Measurements from ENCODE around the gene ZSCAN31.
A peak's percentile ranks its signal among the peaks of the same experiment; 100 is the strongest.
"Not testable (repeated sequence)": the region's sequence is repeated elsewhere in the genome, so short reads cannot be mapped to it uniquely, and the experiment has no call there.

The ZSCAN31 gene

GRCh38 chr6:28351493-28351925, 15.6 kb upstream of the ZSCAN31 start:
- DNase-seq: no peak

- DNase-seq: no peak
These were observed 15.1 kb upstream of the ZSCAN31 start for GRCh38 chr6:28351087-28351486.

- DNase-seq: peak; percentile 88
These were observed 14.2 kb upstream of the ZSCAN31 start, which contains the start of gene ZKSCAN3 for GRCh38 chr6:28349892-28350737. Gene ZKSCAN3, plus strand, starts transcription at chr6:28349947. Its CDS starts 9,640 bp downstream, at chr6:28359587.

GRCh38 chr6:28349344-28349891, 13.5 kb upstream of the ZSCAN31 start:
- no peak for DNase-seq

DNA sequence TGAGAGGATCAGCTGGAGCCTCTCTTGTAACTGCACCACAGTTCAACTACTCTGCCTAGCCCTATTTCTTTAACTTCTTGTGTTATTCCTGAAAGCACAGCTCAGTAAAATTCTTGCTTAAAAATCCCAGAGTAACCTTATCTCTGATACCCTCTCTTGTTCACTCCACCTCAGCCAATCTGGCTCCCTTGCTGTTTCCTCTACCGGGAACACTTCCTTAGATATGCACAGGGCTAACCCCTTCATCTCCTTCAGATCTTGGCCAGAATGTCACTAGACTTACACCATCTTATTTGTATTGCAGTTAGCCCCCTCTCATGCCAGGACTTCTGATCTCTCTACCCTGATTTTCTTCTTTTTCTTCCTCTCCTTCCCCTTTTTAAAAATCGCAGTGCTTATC, 11.2 kb upstream of the ZSCAN31 start:
- no peak for DNase-seq

DNA sequence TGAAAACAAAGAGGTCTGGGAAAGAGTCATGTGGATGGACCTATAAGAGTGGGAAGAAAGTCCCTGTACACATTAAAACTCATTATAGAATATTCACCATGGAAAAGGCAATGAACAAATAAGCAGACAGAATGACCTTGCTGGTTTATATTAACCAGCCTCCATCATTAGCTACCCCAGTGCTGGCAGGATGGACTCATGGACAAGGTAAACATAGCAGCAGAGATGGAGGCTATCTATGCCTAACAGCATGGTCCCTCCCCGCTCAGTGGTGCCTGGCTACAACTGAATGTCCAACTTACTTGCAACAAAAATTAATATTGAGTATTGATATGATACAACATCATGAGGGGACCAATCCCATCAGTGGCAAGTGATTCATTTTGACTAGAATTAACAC, 9.3 kb upstream of the ZSCAN31 start:
- no peak for DNase-seq

DNA sequence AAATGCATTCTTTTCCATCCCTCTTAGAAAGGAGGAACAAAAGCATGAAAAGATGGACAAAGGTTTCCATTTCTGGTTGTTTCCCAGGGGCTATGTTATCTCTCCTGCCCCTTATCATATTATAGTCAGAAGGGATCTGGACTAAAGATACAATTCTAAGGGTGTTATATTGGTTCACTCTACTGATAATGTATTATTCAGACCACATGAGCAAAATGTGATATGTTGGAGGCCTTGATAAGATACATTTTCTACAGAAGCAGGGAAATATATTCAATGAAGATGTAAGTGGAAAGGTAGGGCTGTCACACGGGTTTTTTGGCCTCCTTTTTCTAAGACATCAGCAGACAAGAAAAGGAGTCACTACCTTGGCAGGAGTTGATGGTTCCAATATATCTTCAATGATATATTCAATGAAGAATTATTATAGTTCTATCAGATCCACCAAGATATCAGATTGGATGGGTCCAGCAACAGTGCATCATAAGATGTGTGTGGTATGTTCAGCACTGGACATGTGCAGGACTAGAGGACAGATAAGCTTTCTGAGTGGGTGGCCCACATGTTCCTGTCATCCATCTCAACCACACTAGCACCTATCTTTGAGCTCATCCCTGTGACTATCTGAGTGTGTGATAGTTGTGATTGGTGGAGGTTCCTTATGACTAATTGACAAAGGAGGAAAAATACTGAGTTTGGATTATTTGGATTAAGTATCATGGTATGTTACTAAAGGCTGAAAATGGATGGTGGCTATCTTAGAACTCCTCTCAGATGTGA, 8.1 kb upstream of the ZSCAN31 start:
- DNase-seq: no peak

DNA sequence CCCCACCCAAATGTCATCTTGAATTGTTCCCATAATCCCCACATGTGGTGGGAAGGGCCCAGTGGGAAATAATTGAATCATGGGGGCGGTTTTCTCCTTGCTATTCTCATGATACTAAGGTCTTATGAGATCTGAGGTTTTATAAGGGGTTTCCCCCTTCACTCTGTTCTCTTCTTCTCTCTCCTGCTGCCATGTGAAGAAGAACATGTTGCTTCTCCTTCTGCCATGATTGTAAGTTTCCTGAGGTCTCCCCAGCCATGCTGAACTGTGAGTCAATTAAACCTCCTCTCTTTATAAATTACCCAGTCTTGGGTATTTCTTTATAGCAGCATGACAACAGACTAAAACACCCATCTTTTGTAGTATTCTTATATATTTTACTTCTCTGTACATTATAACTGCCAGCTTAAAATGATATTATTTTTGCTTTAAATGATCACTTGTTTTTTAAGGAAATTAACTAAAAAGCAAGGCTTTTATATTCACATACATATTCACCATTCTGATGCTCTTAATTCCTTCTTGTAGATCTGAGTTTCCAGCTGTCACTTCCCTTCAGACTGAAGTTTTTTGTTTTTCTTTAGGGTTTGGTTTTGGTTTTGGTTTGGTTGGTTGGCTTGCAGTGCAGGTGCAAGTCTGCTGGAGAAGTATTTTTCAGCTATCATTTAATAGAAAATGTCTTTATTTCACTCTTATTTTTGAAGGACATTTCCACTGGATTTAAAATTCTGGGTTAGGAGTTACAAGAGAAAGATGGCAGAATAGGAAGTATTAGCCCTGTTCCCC, 4.6 kb upstream of the ZSCAN31 start:
- no peak for DNase-seq

DNA sequence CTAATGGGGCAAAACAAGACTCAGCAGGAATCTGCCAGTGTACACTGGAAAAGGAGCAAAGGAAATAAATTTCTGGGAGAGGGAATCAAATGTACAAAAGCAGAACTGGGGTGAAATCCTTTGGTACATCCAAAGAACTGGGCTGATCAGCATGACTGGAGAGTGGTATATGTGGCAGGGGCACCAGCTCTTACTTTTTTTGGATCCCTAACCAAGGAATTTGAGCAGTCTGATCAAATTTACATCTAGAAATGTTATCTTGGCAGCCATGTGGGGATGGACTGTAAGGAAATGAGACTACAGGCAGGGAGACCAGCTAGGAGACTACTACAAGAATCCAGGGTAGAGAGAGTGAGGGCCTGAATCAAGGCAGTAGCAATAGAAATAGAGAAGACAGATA, 1.2 kb upstream of the ZSCAN31 start:
- no peak for DNase-seq

DNA sequence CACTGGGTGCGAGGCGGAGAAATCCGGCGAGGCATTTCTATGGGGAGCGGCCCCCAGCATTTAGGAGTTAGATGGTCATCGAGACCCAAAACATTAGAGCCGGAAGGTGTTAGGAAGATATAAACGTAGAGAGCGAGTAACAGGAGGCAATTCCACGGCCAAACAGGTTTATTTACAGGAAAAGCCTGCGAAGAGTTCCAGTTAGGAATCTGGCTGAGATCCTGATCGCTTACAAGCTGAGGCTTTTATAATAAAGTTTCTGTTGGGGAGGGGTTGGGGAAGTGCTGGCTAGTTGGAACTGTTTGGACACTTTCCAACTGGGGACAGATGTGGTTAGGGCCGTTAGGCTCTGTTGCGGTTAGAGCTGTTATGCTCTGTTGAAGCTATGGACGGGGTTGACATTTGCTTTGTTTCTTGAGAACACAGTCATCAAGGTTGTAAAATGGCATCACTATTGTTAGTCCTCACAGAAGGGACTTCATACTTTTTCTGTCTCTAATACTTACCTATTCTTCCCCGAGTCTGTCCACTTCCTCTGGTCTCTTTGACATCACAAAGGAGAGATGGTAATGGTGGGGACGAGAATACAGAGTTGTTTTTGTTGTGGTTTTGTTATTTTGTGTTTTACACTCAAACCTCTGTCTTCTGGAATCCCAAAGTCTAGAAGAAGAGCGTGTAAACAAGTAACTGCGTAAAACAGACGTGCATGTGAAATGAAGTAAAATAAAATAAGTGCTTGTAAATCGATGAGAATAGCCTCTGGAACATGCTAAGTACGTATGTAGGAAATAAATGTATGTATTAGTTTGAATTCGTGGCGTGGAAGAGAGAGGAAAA, 554 bp upstream of the ZSCAN31 start:
- peak; percentile 7 for DNase-seq

DNA sequence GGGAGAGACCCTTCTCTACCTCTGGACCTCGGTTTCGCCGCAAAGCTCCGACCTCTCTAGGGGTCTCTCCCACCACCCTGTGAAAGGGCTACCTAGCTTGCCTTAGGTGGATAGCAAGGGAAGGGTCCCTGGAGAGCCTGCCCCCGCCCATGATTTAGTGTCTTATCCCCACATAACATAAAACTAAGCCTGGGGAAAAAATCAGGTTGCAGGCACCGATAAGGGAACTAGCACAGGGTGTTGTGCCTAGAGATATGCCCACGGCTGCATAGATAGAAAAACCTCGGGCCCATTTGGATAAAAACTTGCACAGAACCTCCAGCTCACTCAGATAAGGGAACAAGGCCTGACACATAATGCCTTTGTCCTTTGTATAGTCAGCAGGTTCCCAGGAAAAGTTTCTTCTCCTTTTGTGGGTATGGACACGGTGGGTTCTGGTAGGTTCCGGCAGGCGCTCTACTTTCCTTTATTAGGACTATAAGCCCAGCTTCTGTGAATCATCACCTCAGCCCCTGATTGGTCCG, 846 bp downstream of the ZSCAN31 start:
- no peak for DNase-seq

DNA sequence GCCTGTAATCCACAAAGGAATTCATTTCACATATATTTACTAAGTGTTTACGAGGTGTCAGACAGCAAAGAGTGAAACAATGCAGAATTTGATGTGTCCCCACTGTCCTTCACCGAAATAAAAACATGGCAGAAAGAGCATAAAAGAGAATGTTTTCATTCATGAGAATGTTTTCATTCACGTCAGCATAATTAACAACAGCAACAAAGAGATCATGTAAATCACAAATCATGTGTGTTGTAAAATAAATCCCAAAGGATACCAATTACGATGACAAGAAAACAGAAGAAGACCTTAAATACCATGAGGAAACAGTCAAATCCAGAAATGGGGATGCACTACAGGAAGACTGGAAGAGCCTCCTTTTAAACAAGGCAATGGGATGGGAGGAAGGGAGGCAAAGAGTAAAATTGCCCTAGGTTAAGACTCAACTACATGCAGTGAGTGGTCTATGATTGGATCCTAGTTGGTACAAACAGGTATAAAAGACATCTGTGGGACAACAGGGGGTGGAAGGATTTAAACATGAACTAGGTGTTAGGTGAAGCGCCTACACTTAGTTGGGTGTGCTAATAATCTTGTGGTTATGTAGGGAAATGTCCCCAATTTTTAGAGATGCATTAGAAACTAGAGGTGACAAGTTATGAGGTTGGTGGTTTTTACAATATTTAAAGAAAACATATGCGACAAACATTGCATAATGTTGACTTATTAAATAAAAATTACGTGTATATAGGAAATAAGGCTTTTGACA, 1.5 kb downstream of the ZSCAN31 start:
- no peak for DNase-seq

- no peak for DNase-seq
These were observed 2.3 kb downstream of the ZSCAN31 start for GRCh38 chr6:28333599-28334018.

GRCh38 chr6:28333047-28333446, 2.9 kb downstream of the ZSCAN31 start:
- DNase-seq: no peak

DNA sequence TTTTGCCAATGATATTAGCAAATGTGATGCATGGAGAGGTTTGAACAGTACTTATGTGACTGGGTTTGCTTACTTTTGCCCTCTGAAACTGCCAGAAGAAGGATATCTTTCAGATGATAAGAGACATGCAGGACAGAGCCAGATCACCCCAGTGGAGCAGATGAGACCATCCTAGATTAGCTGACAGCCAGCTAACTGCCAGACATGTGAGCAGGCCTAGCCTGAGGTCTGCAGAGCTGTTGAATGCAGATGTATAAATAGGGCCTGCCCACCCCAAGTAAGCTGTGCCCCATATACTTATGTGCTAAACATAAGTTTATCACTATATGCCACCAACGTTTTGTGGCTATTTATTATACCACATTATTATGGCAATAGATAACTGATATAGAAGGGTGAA, 5.9 kb downstream of the ZSCAN31 start:
- DNase-seq: no peak

DNA sequence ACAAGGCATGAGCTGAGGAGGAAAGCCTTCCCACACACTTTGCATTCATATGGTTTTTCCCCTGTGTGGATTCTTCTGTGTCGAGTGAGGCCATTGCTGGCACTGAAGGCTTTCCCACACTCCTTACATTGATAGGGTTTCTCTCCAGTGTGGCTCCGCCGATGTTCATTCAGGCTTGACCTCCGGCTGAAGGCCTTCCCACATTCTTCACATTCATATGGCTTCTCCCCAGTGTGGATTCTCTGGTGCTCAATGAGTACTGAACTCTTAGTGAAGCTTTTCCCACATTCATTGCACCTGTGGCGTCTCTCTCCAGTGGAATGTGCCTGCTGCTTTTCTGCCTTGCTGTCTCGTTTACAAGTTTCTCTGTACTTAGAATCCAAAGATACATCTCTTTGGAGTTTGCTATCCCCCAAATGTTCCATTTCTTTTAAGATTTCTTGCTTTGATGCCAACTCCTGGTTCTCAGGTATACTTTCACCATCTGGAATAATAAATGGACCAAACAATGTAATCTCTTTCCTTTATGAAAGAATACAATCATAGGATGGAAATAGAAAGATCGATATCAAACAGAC, 9.5 kb downstream of the ZSCAN31 start:
- DNase-seq: no peak

DNA sequence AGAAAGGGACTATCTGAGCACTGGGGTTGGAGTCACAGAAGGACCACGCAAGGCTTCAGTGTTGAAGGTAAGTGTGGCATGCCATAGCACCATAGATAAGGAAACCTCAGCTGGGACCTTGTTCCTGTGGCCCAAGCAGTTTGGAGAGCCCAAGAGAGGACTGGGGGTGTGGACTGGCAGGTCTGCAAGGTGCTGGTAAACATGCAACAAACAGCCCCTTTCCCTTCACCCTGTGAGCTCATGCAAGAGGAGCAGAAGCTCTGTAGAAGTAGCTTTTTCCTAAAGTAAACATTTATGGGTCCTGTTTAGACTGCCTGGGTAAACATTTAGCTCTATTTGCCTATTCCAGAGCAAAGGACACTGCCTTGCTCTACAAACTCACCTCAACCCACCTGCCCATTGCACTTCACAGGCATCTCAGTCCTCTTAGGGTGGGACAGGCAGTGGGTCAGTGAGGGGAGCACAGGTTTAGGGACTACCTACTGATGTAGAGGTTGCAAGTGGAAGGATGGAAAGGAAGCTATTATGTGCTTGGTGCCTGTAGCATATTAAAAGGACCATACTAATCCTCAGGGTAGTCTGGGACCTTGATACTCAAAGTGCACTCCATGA, 12.0 kb downstream of the ZSCAN31 start:
- no peak for DNase-seq

GRCh38 chr6:28322661-28323060, 13.3 kb downstream of the ZSCAN31 start:
- no peak for DNase-seq

DNA sequence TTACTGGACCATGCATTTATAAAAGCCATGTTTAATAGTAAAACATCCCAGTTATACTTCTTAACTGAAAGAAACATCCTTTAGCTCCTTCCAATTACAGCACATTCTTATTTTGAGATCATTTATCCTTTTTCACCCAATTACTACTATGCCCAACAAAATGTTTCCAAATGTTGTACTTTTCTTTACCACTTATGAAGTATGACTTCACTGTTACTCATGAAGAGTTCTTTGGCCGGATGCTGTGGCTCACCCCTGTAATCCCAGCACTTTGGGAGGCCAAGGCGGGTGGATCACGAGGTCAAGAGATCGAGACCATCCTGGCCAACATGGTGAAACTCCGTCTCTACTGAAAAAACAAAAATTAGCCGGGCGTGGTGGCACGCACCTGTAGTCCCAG, 18.1 kb downstream of the ZSCAN31 start:
- not testable (repeated sequence) for DNase-seq

DNA sequence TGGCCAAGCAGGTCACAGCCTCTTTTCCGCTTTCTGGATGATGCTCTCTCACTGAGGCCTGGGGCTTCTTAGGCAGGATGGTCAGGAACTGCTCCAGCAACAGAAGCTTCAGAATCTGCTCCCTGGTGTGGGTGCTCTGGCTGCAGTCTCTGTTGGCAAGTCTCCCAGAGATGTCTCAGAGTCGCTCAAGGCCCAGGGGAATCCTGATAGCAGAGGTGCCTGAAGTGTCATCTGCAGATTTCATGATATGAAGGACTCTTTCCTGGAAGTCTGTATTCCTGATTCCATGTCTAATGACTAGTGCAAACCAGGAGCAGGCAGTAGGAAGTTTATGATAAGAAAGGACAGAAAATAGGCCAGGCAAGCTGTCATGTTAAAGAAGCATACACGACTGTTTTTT, 20.3 kb downstream of the ZSCAN31 start:
- no peak for DNase-seq
